Parathyroid adenoma (tissue), 2 donors: ENCODE data around the gene ZBTB7B.
"Not testable (repeated sequence)": the region's sequence is repeated elsewhere in the genome, so short reads cannot be mapped to it uniquely, and the experiment has no call there.

Source experiments
- H2AFZ ChIP-seq: fragments of 300-600 bp; sonication (generic); one replicate; pipeline ENCODE4 v1.7.0; 2017; ENCODE audit warnings: antibody characterized with exemption, mild to moderate bottlenecking
- H3K27ac ChIP-seq: fragments of 300-600 bp; sonication (generic); one replicate; pipeline ENCODE4 v1.7.0; 2017
- H3K27me3 ChIP-seq: fragments of 300-600 bp; sonication (generic); one replicate; pipeline ENCODE4 v1.7.0; 2017; ENCODE audit warnings: low read length; ENCODE audit not compliant: control insufficient read depth, insufficient read depth
- H3K36me3 ChIP-seq: fragments of 300-600 bp; sonication (generic); one replicate; pipeline ENCODE4 v1.7.0; 2017; ENCODE audit warnings: low read length; ENCODE audit not compliant: control insufficient read depth, insufficient read depth
- H3K4me1 ChIP-seq: fragments of 300-600 bp; sonication (generic); one replicate; pipeline ENCODE4 v1.7.0; 2017; ENCODE audit warnings: control low read depth
- H3K4me2 ChIP-seq: fragments of 300-600 bp; sonication (generic); one replicate; pipeline ENCODE4 v1.7.0; 2017; ENCODE audit warnings: low read length
- H3K4me3 ChIP-seq: fragments of 300-600 bp; sonication (generic); one replicate; pipeline ENCODE4 v1.7.0; 2017; ENCODE audit warnings: low read depth, low read length
- H3K79me2 ChIP-seq: fragments of 300-600 bp; sonication (generic); one replicate; pipeline ENCODE4 v1.7.0; 2017; ENCODE audit warnings: control low read depth
- H3K9ac ChIP-seq: fragments of 300-600 bp; sonication (generic); one replicate; pipeline ENCODE4 v1.7.0; 2017; ENCODE audit warnings: mild to moderate bottlenecking
- H3K9me3 ChIP-seq: fragments of 300-600 bp; sonication (generic); one replicate; pipeline ENCODE4 v1.7.0; 2017; ENCODE audit warnings: low read length; ENCODE audit not compliant: control insufficient read depth
- TF ChIP-seq, protein P1 (sequence below): fragments of 300-600 bp; sonication (generic); IDR thresholded peaks from one replicate; pipeline ENCODE4 v1.7.0; 2017; ENCODE audit warnings: antibody characterized with exemption, mild to moderate bottlenecking
- donor health status: primary hyperparathyroidism.

Gene ZBTB7B

GRCh38 chr1:154973344-154974101 lies 29.1 kb upstream of the ZBTB7B start:
- H3K4me2 ChIP-seq = peak overlapping the region; percentile 91
- H3K9me3 ChIP-seq = no peaks in the 10 kb centered on the region
- peak overlapping the region; percentile 77 for H3K9ac ChIP-seq
- H2AFZ ChIP-seq = peak overlapping the region; percentile 61
- no peaks in the 10 kb centered on the region for H3K36me3 ChIP-seq
- H3K27ac ChIP-seq = peak overlapping the region; percentile 98
- H3K4me3 ChIP-seq = peak overlapping the region; percentile 94
- H3K27me3 ChIP-seq = no peaks in the 10 kb centered on the region
- H3K79me2 ChIP-seq = peaks cover 2% of the 10 kb centered on the region
- H3K4me1 ChIP-seq = peaks cover 7% of the 10 kb centered on the region
- TF ChIP-seq, protein P1, sequence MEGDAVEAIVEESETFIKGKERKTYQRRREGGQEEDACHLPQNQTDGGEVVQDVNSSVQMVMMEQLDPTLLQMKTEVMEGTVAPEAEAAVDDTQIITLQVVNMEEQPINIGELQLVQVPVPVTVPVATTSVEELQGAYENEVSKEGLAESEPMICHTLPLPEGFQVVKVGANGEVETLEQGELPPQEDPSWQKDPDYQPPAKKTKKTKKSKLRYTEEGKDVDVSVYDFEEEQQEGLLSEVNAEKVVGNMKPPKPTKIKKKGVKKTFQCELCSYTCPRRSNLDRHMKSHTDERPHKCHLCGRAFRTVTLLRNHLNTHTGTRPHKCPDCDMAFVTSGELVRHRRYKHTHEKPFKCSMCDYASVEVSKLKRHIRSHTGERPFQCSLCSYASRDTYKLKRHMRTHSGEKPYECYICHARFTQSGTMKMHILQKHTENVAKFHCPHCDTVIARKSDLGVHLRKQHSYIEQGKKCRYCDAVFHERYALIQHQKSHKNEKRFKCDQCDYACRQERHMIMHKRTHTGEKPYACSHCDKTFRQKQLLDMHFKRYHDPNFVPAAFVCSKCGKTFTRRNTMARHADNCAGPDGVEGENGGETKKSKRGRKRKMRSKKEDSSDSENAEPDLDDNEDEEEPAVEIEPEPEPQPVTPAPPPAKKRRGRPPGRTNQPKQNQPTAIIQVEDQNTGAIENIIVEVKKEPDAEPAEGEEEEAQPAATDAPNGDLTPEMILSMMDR = no peak

DNA sequence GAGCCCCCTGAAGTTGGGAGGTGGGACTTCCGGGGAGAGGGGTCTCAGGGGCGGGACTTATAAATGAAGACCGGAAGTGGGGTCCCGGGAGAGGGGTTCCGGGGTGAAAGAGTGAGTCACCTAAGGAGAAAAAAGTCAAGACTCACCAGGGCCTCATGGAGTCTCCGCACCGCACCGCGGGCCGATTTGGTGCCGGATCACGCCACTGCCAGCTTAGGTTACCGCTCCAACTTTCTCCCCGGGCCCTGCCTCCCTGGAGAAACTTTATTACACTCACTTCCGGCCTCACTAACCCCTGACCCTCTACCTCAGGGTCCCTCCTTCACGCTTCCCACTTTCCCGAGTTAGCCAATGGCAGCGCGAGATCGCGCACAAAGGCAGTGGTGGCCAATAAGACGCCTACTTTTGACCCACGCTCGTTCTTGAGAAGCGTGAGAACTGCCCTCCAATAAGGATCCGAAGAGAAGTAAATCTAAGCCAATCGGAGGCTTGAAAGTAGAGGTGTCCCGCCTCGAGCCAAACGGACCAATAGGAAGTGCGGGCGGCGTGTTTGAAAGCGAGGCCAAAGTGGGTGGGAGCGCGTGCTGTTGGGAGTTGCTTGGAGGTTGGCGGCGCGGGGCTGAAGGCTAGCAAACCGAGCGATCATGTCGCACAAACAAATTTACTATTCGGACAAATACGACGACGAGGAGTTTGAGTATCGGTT lies 28.3 kb upstream of the ZBTB7B start, which contains the start of gene CKS1B:
Gene CKS1B, plus strand, starts transcription at position 580 of the 706 bp plus-strand sequence. Its CDS starts 65 bp downstream, at position 645.
- H3K79me2 ChIP-seq = peaks cover 2% of the 10 kb centered on the region
- H3K4me1 ChIP-seq = peaks cover 7% of the 10 kb centered on the region
- TF ChIP-seq, protein P1 = no peak
- peak within 1 kb of the TSS; percentile 98 for H3K27ac ChIP-seq
- H3K27me3 ChIP-seq = no peaks in the 10 kb centered on the region
- H3K9ac ChIP-seq = peak within 1 kb of the TSS; percentile 77
- H3K9me3 ChIP-seq = no peaks in the 10 kb centered on the region
- H3K4me3 ChIP-seq = peak within 1 kb of the TSS; percentile 94
- no peaks in the 10 kb centered on the region for H3K36me3 ChIP-seq
- peak within 1 kb of the TSS; percentile 91 for H3K4me2 ChIP-seq
- peak within 1 kb of the TSS; percentile 61 for H2AFZ ChIP-seq

DNA sequence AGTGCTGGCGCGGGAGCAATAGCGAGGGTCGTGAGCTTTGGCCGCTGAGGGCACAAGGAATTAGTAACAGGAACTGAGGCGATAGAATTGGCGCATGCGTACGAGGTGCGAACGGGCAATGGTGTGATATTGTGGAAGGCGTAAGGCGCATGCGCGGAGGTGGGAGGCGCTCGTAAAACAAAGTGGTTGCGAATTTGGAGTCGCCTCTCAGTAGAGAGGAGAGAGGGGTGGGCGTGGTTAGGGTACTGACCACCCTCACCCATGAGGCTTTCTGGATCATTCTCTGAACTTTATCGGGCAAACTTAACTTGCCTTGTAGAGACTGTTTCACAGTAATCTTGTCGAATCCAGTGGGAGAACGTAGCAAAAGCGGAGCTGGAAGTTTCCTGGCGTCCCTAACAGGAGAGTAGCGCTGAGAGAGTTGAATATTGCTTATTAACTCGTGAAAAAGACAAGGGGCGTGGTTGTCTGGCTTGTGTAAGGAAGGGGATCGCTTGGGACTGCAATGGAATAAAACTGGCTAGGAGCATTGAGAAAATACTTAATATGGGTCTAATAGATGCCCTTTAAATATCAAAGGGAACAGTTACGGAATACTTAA lies 27.7 kb upstream of the ZBTB7B start:
- H3K27me3 ChIP-seq = no peaks in the 10 kb centered on the region
- H3K4me2 ChIP-seq = peak overlapping the region; percentile 91
- H2AFZ ChIP-seq = peak overlapping the region; percentile 52
- peaks cover 2% of the 10 kb centered on the region for H3K79me2 ChIP-seq
- no peaks in the 10 kb centered on the region for H3K36me3 ChIP-seq
- H3K27ac ChIP-seq = peak overlapping the region; percentile 98
- peak overlapping the region; percentile 94 for H3K4me3 ChIP-seq
- no peak overlapping the region for H3K9ac ChIP-seq
- no peaks in the 10 kb centered on the region for H3K9me3 ChIP-seq
- H3K4me1 ChIP-seq = peaks cover 7% of the 10 kb centered on the region
- TF ChIP-seq, protein P1 = no peak

DNA sequence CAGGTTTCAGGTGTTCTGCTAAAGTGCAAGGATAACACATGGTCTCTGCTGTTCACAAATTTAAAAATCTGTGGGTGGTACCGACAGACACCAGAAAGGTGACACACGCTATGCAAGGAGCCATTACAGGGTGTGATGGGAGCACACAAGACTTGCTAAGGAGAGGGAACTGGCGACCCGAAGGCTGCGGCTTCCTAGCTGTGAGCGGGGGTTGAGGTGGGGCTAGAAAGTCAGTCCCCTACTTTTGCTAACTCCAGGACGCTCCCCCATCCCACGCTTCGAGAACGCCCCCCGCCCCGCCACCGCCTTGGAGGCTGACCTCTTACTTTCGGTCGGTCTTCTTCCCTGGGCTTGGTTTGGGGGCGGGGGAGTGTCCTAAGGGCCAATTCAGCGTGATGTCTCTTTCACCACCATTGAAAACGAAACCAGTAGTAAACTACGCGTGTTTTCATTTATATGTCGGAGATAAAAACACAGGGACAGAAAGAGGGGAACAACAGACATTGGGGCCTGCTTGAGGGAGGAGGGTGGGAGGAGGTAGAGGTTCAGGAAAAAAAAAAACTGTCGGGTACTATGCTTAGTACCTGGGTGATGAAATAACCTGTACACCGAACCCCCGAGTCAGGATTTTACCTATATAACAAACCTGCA lies 27.1 kb upstream of the ZBTB7B start:
- H3K4me2 ChIP-seq = peak overlapping the region; percentile 91
- H3K27ac ChIP-seq = peak overlapping the region; percentile 98
- no peaks in the 10 kb centered on the region for H3K9me3 ChIP-seq
- TF ChIP-seq, protein P1 = no peak
- H3K36me3 ChIP-seq = no peaks in the 10 kb centered on the region
- no peak overlapping the region for H3K9ac ChIP-seq
- peak overlapping the region; percentile 94 for H3K4me3 ChIP-seq
- H3K79me2 ChIP-seq = peaks cover 2% of the 10 kb centered on the region
- no peaks in the 10 kb centered on the region for H3K27me3 ChIP-seq
- H3K4me1 ChIP-seq = peaks cover 7% of the 10 kb centered on the region
- peak overlapping the region; percentile 52 for H2AFZ ChIP-seq

GRCh38 chr1:154977762-154978161 lies 24.8 kb upstream of the ZBTB7B start:
- H3K4me3 ChIP-seq, H3K27ac ChIP-seq, H3K79me2 ChIP-seq, H3K36me3 ChIP-seq, H3K9ac ChIP-seq, H3K9me3 ChIP-seq, H3K4me2 ChIP-seq, H2AFZ ChIP-seq, H3K4me1 ChIP-seq, H3K27me3 ChIP-seq: not testable (repeated sequence)
